KOPT-K1 (cell line): ENCODE results near the gene TOGARAM1.

Experiments
- H3K27ac ChIP-seq: fragments of 200-600 bp; sonication (generic); 2 replicates; pipeline ENCODE4 v1.5.1; 2016; ENCODE audit warnings: antibody characterized with exemption, mild to moderate bottlenecking, low read depth, low read length; ENCODE audit not compliant: poor library complexity, severe bottlenecking
- H3K36me3 ChIP-seq: fragments of 200-600 bp; sonication (generic); 2 replicates; pipeline ENCODE4 v1.5.1; 2017; ENCODE audit warnings: antibody characterized with exemption, mild to moderate bottlenecking, low read length, moderate library complexity; ENCODE audit not compliant: insufficient read depth
- H3K9me3 ChIP-seq: fragments of 200-600 bp; sonication (generic); 2 replicates; pipeline ENCODE4 v1.5.1; 2017; ENCODE audit warnings: antibody characterized with exemption, low read length, mild to moderate bottlenecking; ENCODE audit not compliant: insufficient read depth, poor library complexity, severe bottlenecking

The TOGARAM1 gene

DNA sequence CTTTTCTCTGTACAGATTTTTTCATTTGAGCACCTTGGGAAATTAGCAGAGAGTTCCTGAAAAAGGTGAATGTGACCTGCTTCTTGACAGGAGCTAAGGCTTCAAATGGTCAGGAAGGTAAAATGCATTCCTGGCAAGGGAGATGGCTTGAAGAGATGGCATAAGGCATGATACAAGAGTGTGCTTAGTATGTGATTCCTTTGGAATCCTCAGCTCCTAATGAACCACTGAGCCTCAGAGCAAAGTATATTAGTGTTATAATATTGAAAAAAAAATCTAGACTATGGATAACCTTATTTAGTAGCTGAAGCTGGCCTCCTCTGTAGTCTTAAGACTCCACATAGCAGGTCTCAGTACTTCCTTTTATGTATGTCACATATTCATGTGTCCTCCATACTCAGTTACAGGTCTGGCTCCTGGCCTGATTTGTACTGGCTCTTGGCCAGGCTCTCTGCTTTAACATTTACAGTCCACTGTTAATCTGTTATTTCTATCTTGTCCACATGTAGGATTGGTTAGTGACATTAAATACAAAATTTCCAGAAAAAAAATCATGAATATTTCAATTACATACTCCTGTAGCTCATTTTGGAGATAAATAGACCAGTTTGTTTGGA lies 17.9 kb downstream of the TOGARAM1 start:
- Histone ChIP-seq H3K36me3 (no peaks in the 10 kb centered on the region), H3K27ac (no peak overlapping the region), H3K9me3 (no peaks in the 10 kb centered on the region)

DNA sequence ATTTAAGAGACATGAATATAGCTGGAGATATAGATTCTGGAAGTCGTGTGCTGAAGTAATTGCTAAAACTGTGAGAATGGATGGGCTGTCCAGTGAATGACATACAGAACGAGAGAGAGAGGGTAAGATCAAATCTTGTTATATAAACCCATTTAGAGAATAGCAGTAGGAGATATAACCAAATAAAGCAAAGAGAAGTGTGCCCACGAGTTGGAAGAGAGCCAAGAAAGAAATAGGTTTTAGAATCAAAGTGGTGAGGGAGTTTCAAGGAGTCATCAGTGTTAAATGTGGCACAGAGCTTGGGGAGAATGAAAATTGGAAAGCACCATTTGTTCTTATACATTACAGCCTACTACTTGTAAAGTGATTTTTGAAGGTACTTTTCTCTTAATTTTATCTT lies 19.2 kb downstream of the TOGARAM1 start:
- Histone ChIP-seq H3K27ac (no peak overlapping the region), H3K36me3 (no peaks in the 10 kb centered on the region), H3K9me3 (no peaks in the 10 kb centered on the region)

DNA sequence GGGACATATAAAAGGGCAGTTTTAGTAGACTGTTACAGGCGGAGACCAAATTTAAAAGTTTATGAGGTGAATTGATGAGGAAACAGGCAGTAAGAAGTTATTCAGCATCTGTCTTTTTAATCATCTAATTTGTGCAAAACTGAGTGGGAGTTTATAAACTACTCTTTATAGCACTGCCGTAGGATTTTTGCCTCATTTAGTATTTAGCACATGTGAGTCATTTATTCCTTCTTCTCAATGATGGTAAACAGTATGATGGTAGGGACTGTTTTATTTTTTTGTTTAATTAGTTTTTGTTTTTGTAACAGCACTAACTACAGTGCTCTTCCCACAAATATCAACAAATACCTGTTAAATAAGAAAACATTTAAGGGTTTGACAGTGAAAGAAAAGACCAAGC lies 20.6 kb downstream of the TOGARAM1 start:
- Histone ChIP-seq H3K9me3 (no peaks in the 10 kb centered on the region), H3K27ac (no peak overlapping the region), H3K36me3 (no peaks in the 10 kb centered on the region)

DNA sequence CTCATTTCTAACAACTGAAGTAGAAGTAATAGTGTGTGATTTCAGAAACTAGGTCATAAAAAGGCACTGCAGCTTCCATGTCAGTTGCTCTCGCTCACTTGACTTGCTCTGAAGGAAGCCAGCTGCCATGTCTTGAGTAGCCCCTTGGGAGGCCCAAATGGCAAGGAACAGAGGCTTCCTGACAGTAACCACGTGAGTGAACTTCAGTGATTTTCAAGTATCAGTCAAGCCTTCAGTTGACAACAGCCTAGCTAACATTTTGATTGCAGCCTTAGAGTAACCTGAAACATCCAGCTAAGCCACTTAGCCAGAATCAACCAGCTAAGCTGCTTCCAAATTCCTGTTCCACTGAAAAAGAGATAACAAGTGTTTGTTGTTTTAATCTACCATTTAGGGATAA lies 26.7 kb downstream of the TOGARAM1 start:
- Histone ChIP-seq H3K27ac (no peak overlapping the region), H3K9me3 (no peaks in the 10 kb centered on the region), H3K36me3 (no peaks in the 10 kb centered on the region)

DNA sequence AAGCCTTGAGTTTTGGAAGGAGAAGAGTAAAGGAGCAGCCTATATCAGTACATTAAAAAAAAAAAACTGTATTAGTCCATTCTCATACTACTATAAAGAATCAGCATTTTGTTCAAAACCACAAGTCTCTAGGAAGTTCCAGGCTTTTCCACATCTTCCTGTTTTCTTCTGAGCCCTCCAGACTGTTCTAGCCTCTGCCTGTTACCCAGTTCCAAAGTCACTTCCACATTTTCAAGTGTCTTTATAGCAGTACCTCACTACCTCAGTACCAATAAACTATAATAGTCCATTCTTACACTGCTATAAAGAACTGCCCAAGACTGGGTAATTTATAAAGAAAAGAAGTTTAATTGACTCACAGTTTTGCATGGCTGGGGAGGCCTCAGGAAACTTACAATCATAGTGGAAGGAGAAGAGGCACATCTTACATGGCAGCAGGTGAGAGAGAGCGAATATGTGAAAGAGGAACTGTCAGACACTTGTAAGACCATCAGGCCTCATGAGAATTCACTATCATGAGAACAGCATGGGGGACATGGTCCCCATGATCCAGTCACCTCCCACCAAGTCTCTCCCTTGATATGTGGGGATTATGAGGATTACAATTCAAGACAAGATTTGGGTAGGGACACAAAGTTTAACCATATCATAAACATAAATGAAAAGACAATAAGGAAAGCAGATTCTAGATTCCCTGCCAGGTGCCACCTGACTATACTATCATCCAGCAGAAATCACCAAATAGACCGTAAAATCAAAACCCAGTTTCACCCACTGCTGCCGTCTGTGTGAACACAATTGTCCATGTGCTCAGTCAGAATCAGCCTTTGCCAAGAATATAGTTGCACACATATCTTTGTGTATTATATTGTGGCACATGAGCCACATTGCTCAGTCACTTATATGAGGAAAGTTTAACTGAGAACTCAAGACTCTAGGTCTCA lies 27.8 kb downstream of the TOGARAM1 start:
- Histone ChIP-seq H3K36me3 (no peaks in the 10 kb centered on the region), H3K27ac (no peak overlapping the region)

DNA sequence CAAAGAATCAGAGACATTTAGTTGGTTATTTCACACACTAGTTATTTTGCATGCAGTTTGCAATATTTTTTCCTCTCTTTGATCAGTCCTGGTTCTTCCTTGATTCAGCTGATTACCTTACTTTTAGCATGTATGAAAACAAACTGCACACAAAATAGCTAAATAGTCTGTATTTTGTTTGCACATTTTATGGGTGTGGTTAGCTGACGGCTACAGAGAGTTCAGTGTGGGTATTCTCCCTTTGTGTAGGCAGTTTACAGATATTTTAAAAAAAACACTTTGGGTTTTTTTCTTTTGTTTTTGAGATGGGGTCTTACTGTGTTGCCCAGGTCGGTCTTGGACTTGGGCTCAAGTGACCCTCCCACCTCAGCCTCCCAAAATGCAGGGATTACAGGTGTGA lies 28.5 kb downstream of the TOGARAM1 start:
- no peak overlapping the region for H3K27ac ChIP-seq
- no peaks in the 10 kb centered on the region for H3K36me3 ChIP-seq
- no peaks in the 10 kb centered on the region for H3K9me3 ChIP-seq

More for the DNA sequence above, 27.8 kb downstream of the TOGARAM1 start:
- H3K9me3 ChIP-seq: no peaks in the 10 kb centered on the region

DNA sequence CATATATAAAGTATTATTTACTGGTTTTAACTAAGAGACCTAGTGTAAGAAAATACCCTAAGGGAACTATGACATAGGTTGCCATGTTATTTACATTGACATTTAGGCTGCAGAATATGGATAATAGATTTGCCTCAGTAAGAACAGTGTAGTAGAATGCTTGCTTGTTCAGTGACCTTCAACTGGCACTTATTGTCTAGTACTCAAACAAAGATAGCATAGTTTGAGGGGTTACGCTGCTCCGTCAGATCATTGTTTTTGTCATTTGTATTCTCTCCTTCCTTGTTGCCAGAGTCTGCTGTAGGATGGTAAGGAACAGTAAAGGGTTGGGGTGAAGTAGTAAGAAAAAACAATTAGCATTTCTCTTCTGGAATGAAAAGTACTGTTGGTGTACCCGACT lies 33.2 kb downstream of the TOGARAM1 start:
- H3K27ac ChIP-seq: no peak overlapping the region

DNA sequence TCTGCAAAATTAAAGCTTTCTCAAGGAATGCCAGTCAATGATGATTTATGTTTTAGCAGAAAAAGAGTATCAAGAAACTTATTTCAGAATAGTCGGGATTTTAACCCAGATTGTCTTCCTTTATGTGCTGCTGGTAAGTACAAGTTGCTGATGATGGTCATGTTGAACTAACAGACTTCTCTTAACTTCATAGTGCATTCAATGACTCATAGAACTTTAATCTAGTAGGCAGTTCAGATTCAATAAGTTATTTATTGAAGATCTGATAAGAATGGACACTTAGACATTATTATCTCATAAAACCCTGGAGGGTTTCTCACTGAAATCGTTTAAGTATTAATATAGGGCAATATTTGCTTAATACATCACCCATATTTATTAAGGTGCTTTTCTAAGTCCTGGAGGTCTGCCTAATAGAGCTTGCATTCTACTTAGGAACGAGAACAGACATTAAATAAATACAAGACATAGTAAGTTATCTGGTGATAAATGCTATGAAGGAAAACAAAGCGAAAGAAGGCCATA lies 33.8 kb downstream of the TOGARAM1 start:
- Histone ChIP-seq H3K9me3 (no peaks in the 10 kb centered on the region), H3K27ac (no peak overlapping the region), H3K36me3 (no peaks in the 10 kb centered on the region)

More for the DNA sequence above, 33.2 kb downstream of the TOGARAM1 start:
- Histone ChIP-seq H3K9me3 (no peaks in the 10 kb centered on the region), H3K36me3 (no peaks in the 10 kb centered on the region)

DNA sequence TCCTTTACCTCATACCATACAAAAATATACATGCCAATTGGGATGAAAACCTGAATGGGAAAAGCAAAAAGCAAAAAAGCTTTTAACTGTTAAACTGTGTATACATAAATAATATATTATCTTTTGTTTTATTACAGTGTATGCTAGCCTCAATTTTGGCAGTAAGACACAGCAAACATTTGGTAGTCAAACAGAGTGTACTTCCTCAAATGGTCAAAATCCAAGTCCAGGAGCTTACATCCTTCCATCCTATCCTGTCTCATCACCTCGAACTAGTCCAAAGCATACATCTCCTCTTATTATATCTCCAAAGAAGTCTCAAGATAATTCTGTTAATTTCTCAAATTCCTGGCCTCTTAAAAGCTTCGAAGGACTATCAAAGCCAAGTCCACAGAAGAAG lies 41.9 kb downstream of the TOGARAM1 start:
- H3K27ac ChIP-seq: no peak overlapping the region
- no peaks in the 10 kb centered on the region for H3K9me3 ChIP-seq
- no peaks in the 10 kb centered on the region for H3K36me3 ChIP-seq

DNA sequence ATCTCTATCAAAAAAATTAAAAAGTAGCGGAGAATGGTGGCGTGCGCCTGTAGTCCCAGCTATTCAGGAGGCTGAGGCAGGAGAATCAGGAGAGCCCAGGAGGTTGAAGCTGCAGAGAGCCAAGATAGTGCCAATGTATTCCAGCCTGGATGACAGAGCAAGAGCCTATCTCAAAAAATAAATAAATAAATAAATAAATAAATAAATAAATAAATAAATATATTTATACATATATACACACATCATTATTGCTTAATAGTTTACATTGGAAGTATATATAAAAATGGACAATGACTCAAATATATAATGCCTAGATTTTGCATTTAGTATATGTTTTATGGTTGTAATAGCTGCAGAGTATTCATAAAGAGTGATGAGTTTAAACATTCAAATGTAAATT lies 53.1 kb downstream of the TOGARAM1 start:
- Histone ChIP-seq H3K27ac (no peak overlapping the region), H3K9me3 (no peaks in the 10 kb centered on the region), H3K36me3 (no peaks in the 10 kb centered on the region)

DNA sequence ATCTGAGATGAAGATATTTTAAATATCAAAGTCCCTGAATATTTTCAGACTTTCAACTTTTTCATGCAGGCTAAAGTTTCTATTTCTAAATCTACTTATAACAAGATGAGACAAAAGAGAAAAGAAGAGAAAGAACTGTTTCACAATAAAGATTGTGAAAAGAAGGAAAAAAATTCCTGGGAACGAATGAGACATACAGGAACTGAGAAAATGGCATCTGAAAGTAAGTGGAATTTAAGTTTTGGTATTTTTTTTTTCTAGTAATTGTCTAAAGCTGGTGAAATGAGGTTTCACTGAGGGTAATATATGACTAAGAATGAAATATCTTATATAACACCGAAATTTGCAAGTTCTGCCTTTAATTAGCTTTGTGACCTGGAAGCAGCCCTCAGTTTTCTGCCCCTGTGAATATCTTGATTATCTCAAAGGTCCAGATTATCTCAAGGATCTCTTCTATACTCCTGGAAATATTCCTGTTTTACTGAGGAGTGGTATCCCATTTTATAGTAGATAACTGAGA lies 66.2 kb downstream of the TOGARAM1 start:
- Histone ChIP-seq H3K36me3 (no peaks in the 10 kb centered on the region), H3K9me3 (no peaks in the 10 kb centered on the region), H3K27ac (no peak overlapping the region)

DNA sequence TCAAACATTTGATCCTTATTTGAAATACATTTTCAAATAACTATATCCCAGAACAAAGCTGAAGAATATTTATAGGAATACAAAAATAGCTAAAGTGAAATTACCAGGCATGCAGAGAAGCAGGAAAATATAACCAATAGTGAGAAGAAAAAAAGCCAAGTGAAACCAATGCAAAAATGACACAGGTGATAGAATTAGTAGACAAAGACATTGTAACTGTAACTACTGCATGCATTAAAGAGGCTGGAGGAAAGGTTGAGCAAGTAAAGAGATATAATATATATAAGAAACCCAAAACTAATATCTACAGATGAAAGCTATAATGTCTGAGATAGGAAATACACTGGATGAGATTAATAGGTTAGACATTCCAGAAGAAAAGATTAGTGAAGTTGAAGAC lies 72.7 kb downstream of the TOGARAM1 start:
- H3K36me3 ChIP-seq: peaks cover 7% of the 10 kb centered on the region; the same call in 1 of the 2 replicates
- H3K27ac ChIP-seq: no peak overlapping the region
- peaks cover 20% of the 10 kb centered on the region for H3K9me3 ChIP-seq

DNA sequence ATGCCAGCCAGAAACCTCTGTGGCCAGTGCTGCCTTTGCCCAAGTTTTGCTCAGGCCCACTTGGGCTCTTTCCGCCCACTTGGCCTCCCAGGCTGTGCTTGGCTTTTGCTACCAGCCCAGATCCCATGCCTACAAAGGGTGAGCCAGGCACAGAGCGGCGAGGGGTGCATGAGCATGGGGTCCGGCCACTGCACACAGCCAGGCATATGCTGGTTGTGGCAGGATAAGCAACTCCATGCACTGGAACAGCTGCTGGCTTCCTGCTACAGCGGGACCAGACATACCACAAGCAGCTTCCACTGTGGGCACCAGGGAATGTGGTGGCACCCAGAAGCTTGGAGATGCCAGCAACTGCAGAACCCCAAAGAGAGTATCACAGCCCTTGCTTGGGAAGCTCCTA lies 76.3 kb downstream of the TOGARAM1 start:
- Histone ChIP-seq H3K9me3 (peaks cover 21% of the 10 kb centered on the region), H3K36me3 (peaks cover 7% of the 10 kb centered on the region; the same call in 1 of the 2 replicates), H3K27ac (no peak overlapping the region)

DNA sequence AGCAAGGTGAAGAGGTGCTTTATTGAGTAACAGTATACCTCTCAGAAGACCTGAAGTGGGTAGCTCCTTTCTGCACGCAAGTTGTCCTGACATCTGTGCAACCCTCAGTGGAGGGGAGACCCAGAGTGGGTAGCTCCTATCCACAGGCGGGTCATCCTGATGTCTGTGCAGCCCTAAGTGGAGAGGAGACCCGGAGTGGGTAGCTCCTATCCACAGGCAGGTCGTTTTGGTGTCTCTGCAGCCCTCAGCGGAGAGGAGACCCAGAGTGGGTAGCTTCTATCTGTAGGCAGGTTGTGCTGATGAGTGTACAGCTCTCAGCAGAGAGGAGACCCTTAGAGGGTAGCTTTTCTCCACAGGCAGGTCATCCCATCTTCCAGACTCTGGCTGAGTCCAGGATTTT lies 76.9 kb downstream of the TOGARAM1 start:
- Histone ChIP-seq H3K36me3 (peaks cover 7% of the 10 kb centered on the region; the same call in 1 of the 2 replicates), H3K9me3 (peaks cover 21% of the 10 kb centered on the region), H3K27ac (no peak overlapping the region)

DNA sequence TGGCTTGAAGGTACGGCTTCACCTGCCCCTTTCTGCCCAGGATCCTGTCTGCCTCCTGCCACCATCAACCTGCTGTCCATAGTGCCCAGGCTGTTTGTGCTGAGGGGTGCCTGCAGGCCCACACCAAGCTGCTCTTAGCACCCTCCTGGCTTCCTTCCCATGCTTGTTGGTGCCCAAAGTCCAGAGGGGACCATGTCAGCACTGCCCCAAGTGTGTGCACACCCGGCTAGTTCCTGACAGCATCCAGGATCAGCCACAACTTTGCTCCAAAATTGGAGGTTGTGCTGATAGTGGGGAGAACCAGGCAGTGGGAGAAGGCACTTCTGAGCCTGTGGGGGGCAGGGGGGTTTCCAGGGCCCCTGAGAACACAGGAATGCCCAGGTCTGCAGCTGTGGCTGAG lies 77.4 kb downstream of the TOGARAM1 start:
- Histone ChIP-seq H3K9me3 (peaks cover 21% of the 10 kb centered on the region), H3K36me3 (peaks cover 7% of the 10 kb centered on the region; the same call in 1 of the 2 replicates), H3K27ac (no peak overlapping the region)
